ENCODE data around the gene SOAT1. TPM values are rescaled to one million over a fixed set of nuclear protein-coding genes. Genes with fewer than 3 reads are reported as not detected.

The SOAT1 gene
- total RNA-seq, 2 donors from 2014 or later: 7.9 to 10.8 TPM

DNA sequence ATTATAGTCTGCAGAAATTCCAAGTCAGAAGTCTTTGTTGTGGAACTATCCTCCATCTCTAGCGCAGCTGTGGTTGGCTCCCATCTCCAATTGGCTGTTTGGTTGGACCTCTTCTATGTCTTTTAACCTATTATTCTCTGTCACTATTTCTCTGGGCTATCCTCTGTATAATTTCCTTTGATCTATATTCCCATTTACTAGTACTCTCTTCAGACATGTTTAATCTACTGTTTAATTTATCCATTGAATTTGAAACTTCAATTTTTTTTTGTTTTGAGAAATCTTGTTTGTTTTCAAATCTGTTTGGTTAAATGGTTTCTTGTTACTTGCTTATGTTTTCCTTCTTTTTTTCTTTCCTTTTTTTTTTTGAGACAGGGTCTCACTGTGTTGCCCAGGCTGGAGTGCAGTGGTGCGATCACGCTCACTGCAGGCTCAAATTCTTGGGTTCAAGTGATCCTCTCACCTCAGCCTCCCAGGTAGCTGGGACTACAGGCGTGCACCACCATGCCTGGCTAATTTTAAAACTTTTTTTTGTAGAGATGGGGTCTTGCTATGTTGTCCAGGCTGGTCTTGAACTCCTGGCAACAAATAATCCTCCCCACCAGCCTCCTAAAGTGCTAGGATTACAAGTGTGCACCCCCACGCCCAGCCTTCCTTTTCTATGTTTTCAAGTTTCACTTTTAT lies 28.1 kb downstream of the SOAT1 start:
- no peak overlapping the region for H3K27ac ChIP-seq
- no peaks in the 10 kb centered on the region for H3K4me1 ChIP-seq
- H3K36me3 ChIP-seq: peaks cover 8% of the 10 kb centered on the region
- no peaks in the 10 kb centered on the region for H3K9me3 ChIP-seq
- no peak overlapping the region for H3K4me3 ChIP-seq
- TF ChIP-seq, protein P1, sequence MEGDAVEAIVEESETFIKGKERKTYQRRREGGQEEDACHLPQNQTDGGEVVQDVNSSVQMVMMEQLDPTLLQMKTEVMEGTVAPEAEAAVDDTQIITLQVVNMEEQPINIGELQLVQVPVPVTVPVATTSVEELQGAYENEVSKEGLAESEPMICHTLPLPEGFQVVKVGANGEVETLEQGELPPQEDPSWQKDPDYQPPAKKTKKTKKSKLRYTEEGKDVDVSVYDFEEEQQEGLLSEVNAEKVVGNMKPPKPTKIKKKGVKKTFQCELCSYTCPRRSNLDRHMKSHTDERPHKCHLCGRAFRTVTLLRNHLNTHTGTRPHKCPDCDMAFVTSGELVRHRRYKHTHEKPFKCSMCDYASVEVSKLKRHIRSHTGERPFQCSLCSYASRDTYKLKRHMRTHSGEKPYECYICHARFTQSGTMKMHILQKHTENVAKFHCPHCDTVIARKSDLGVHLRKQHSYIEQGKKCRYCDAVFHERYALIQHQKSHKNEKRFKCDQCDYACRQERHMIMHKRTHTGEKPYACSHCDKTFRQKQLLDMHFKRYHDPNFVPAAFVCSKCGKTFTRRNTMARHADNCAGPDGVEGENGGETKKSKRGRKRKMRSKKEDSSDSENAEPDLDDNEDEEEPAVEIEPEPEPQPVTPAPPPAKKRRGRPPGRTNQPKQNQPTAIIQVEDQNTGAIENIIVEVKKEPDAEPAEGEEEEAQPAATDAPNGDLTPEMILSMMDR (IDR thresholded peaks at IDR 0.05): no peak
- no peak for DNase-seq (ENCODE audit: low spot score)
- no peaks in the 10 kb centered on the region for H3K27me3 ChIP-seq

DNA sequence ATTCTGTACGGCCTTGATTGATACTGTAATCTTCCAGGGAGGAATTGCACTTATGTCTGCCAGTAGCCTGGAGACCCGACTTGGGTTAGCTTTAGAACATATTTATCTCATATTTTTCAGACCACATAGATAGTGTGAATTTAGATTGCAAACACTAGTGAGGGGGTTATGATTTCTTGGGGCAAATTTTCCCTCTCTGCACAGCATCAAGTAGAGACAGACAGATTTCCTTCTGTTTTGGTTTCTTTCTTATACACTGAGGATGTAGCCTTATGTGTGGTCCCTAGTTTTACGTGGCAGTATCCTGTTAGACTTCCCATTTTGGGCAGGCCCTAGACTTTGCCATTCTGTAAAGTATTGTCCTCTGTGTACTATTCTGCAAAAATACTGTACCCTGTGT lies 29.0 kb downstream of the SOAT1 start:
- peaks cover 8% of the 10 kb centered on the region for H3K36me3 ChIP-seq
- H3K27ac ChIP-seq: no peak overlapping the region
- H3K9me3 ChIP-seq: no peaks in the 10 kb centered on the region
- TF ChIP-seq, protein P1 (IDR thresholded peaks at IDR 0.05): no peak
- no peaks in the 10 kb centered on the region for H3K27me3 ChIP-seq
- no peak overlapping the region for H3K4me3 ChIP-seq
- no peak for DNase-seq (ENCODE audit: low spot score)
- no peaks in the 10 kb centered on the region for H3K4me1 ChIP-seq

DNA sequence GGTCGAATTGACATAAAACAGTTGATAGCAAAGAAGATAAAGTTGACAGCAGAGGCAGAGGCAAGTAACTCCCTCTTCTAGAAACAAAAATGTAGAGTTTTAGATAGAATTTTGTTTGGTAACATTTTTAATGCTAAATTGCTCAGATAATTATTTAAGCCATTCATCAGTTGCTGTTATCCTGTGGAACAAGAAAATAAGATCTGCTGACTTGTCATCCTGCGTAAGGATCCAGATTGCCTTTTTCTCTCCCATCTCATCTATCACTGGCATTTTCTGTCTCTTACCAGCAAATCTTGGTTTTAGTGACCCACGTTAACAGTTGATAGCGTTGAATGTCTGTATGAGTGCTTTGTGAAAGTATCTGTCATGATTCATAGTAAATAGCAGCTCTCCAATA lies 29.8 kb downstream of the SOAT1 start:
- Histone ChIP-seq H3K36me3 (peaks cover 8% of the 10 kb centered on the region), H3K4me3 (no peak overlapping the region), H3K27ac (no peak overlapping the region), H3K27me3 (no peaks in the 10 kb centered on the region), H3K9me3 (no peaks in the 10 kb centered on the region), H3K4me1 (no peaks in the 10 kb centered on the region)
- DNase-seq (ENCODE audit: low spot score): no peak
- TF ChIP-seq, protein P1 (IDR thresholded peaks at IDR 0.05): no peak

DNA sequence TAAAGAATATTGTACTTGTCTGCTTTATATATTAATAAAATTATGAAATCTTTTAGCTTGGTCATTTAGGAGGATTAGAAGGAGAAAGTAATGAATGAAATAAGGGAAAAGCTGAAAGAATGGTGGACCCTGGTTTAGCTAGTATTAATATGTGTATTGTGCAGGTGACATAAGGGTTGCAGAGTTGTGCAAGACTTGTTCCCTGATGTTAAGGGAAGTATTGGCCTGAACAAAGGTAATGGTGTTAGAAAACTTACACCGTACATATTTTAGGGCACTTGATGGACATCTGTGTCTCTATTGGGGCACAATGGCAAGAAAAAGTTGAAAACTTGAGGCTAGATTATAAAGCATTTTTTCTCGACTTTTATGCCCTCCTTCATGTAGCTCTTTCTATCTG lies 32.2 kb downstream of the SOAT1 start:
- Histone ChIP-seq H3K27me3 (no peaks in the 10 kb centered on the region), H3K4me3 (no peak overlapping the region), H3K9me3 (peaks cover 0 to 4% of the 10 kb centered on the region in 2 donors), H3K4me1 (no peaks in the 10 kb centered on the region), H3K27ac (no peak overlapping the region), H3K36me3 (peaks cover 8% of the 10 kb centered on the region)
- DNase-seq (ENCODE audit: low spot score): no peak
- TF ChIP-seq, protein P1 (IDR thresholded peaks at IDR 0.05): no peak

DNA sequence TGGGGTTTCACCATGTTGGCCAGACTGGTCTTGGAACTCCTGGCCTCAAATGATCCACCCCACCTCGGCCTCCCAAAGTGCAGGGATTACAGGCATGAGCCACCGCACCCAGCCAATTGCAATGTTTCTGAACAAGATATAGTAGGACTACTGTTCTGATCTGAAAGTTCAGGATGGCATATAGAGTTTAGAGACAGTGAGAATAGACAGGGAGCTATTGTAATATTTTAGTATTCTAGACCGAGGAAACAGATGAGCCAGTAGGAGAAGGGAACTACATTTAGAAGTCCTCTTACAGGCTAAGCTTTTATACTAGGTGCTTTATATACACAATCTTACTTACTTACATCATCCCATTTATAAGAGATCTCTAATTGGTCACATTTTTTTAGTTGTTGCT lies 33.1 kb downstream of the SOAT1 start:
- Histone ChIP-seq H3K4me1 (no peaks in the 10 kb centered on the region), H3K36me3 (peaks cover 8% of the 10 kb centered on the region), H3K27me3 (no peaks in the 10 kb centered on the region), H3K4me3 (no peak overlapping the region), H3K27ac (no peak overlapping the region), H3K9me3 (peaks cover 0 to 4% of the 10 kb centered on the region in 2 donors)
- no peak for DNase-seq (ENCODE audit: low spot score)
- TF ChIP-seq, protein P1 (IDR thresholded peaks at IDR 0.05): no peak

DNA sequence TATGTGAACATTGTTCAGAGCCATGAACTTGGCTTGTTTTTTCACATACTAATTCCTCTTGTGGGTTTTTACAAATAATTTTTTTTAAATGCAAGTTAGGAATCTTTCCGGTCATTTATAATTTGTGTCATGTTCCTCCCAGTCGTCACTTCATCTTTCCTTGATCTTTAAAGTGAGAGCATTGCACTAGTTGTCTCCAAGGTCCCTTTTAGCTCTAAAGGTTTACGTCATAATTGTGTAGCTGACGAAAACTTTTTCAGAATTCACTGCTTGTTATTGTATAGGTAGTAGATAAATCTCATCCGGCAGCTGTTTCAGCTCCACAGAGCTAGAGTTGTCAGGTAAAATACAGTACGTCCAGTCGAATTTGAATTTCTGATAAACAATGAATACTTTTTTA lies 33.6 kb downstream of the SOAT1 start:
- Histone ChIP-seq H3K27me3 (no peaks in the 10 kb centered on the region), H3K9me3 (peaks cover 0 to 4% of the 10 kb centered on the region in 2 donors), H3K4me1 (no peaks in the 10 kb centered on the region), H3K4me3 (no peak overlapping the region), H3K36me3 (peaks cover 8% of the 10 kb centered on the region), H3K27ac (no peak overlapping the region)
- no peak for DNase-seq (ENCODE audit: low spot score)
- TF ChIP-seq, protein P1 (IDR thresholded peaks at IDR 0.05): no peak

Data from right atrium auricular region (tissue), 2 donors.